Astrocyte of the cerebellum (primary cell): Measurements from ENCODE around the gene EVC.

Source experiments
- DNase-seq: peaks from one replicate; pipeline ENCODE4 v3.0.0-alpha.2; 2011; ENCODE audit warnings: low read depth
- H3K4me3 ChIP-seq: 2 replicates; pipeline ENCODE4 v1.5.1; 2011; ENCODE audit warnings: mild to moderate bottlenecking, low read depth, low read length, moderate library complexity
- CTCF ChIP-seq: IDR thresholded peaks from 2 replicates; pipeline ENCODE4 v1.5.1; 2012; ENCODE audit warnings: low read length, low read depth, moderate library complexity, mild to moderate bottlenecking; ENCODE audit errors: missing control alignments
- in situ Hi-C: cut with HindIII; loops from 2 replicates; pipeline ENCODE4 v1.10.0; 2017; ENCODE audit warnings: low sequenced_read_pairs

The EVC gene

GRCh38 chr4:5784021-5784420 lies 73.0 kb downstream of the EVC start:
- in situ Hi-C loops: no loop called here
- no peak for DNase-seq
- no peak for TF ChIP-seq CTCF
- no peak overlapping the region for H3K4me3 ChIP-seq

GRCh38 chr4:5784960-5785611 lies 74.1 kb downstream of the EVC start:
- no peak for TF ChIP-seq CTCF
- DNase-seq: no peak
- in situ Hi-C loops: no loop called here
- no peak overlapping the region for H3K4me3 ChIP-seq

GRCh38 chr4:5785806-5786680 lies 75.0 kb downstream of the EVC start:
- no peak for TF ChIP-seq CTCF
- in situ Hi-C loops: no loop called here
- DNase-seq: peak; percentile 59
- H3K4me3 ChIP-seq: no peak overlapping the region

- in situ Hi-C loops: no loop called here
- no peak for TF ChIP-seq CTCF
These were observed 76.3 kb downstream of the EVC start for GRCh38 chr4:5787311-5787710.

GRCh38 chr4:5788144-5788543 lies 77.1 kb downstream of the EVC start:
- in situ Hi-C loops: no loop called here
- TF ChIP-seq CTCF: no peak

More at GRCh38 chr4:5787311-5787710, 76.3 kb downstream of the EVC start:
- DNase-seq: no peak
- no peak overlapping the region for H3K4me3 ChIP-seq

GRCh38 chr4:5789141-5789540 lies 78.1 kb downstream of the EVC start:
- no peak for TF ChIP-seq CTCF
- H3K4me3 ChIP-seq: no peak overlapping the region
- DNase-seq: no peak
- in situ Hi-C loops: no loop called here

More at GRCh38 chr4:5788144-5788543, 77.1 kb downstream of the EVC start:
- no peak for DNase-seq
- H3K4me3 ChIP-seq: no peak overlapping the region
